Measurements from ENCODE around the gene CYSTM1.

- TF ChIP-seq POLR2AphosphoS5 (IDR thresholded peaks at IDR 0.05) (no peak), CTCF (IDR thresholded peaks at IDR 0.05) (no peak), EP300 (IDR thresholded peaks at IDR 0.05) (no peak)
These were observed 68.8 kb downstream of the CYSTM1 start for GRCh38 chr5:140243706-140244250.

All from sigmoid colon (tissue), 4 donors.